Breast epithelium (tissue), 4 donors: ENCODE results near the gene RPL13A. TPM values are rescaled to one million over a fixed set of nuclear protein-coding genes. Genes with fewer than 3 reads are reported as not detected.
"Not testable (repeated sequence)": the region's sequence is repeated elsewhere in the genome, so short reads cannot be mapped to it uniquely, and the experiment has no call there.

Source experiments
- DNase-seq, 2 donors: peaks; one replicate each; pipeline ENCODE4 v3.0.0-alpha.2; 2019; ENCODE audit warnings: low spot score in 2 of 2
- H3K27ac ChIP-seq, 2 donors: fragments of 200-600 bp; sonication (generic) in 1 of 2; one replicate each; pipeline ENCODE4 v1.5.1; 2016 to 2019; ENCODE audit warnings: mild to moderate bottlenecking in 1 of 2
- H3K27me3 ChIP-seq, 2 donors: fragments of 200-600 bp; sonication (generic) in 1 of 2; one replicate each; pipeline versions ENCODE4 v1.5.1 to v1.6.0; 2017 to 2019; ENCODE audit warnings: control low read depth in 1 of 2, mild to moderate bottlenecking in 1 of 2
- H3K36me3 ChIP-seq: fragments of 200-600 bp; one replicate; pipeline ENCODE4 v1.5.1; 2019
- H3K4me1 ChIP-seq, 2 donors: fragments of 200-600 bp; sonication (generic); one replicate each; pipeline ENCODE4 v1.5.1; 2016 to 2019; ENCODE audit warnings: control low read depth in 1 of 2
- H3K4me3 ChIP-seq, 3 donors: fragments of 200-600 bp; sonication (generic); 1 replicate in 2 of 3; 2 replicates in 1 of 3; pipeline ENCODE4 v1.5.1; 2016 to 2019; ENCODE audit warnings: mild to moderate bottlenecking in 3 of 3, moderate library complexity in 2 of 3
- H3K9me3 ChIP-seq, 2 donors: fragments of 200-600 bp; sonication (generic) in 1 of 2; one replicate each; pipeline ENCODE4 v1.5.1; 2016 to 2019; ENCODE audit warnings: control low read depth in 1 of 2
- CTCF ChIP-seq, 3 donors: fragments of 450-650 bp; IDR thresholded peaks; one replicate each; pipeline ENCODE4 v1.5.1; 2016 to 2017; ENCODE audit warnings: antibody characterized with exemption in 3 of 3, mild to moderate bottlenecking in 3 of 3, moderate library complexity in 3 of 3
- POLR2A ChIP-seq: fragments of 450-650 bp; IDR thresholded peaks from one replicate; pipeline ENCODE4 v1.6.1; 2016; ENCODE audit warnings: antibody characterized with exemption, mild to moderate bottlenecking, moderate library complexity
- POLR2AphosphoS5 ChIP-seq, 3 donors: sonication (generic); formaldehyde crosslinking; IDR thresholded peaks; one replicate each; pipeline ENCODE4 v1.6.1; 2017; ENCODE audit warnings: antibody characterized with exemption in 3 of 3
- intact Hi-C: fragments of 100-400 bp; cut with DNase I; formaldehyde crosslinking; loops from one replicate; pipeline ENCODE4 v1.15.1; 2023; ENCODE audit warnings: low total_unique reads
- total RNA-seq, 3 donors: library from RNA; depleted of rRNA; stranded (reverse); fragments of >200 nt; gene quantifications; one replicate each; pipeline ENCODE4 v1.1.0, GENCODE V29; 2016

Gene RPL13A
- total RNA-seq, 3 donors from 2014 or later: 3,591 to 5,468 (median 4,346) TPM

DNA sequence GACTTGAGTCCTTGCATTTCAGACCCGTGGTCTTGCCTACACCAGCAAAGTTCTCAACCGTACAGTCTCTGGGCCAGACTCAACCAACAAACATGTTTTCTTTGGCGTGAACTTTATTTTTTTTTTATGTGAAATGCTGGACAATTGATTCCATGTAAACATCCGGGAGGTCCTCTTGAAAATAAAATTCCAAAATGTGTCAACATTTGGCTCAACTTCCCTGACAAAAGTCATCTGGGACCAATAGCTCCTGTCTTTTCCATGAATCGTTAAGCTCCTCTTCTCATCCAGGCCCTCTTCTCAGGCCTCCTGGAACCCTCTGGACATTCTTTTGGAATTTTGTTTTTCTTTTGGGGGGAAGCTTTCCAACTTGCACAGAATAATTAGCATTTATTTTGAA, 31.6 kb upstream of the RPL13A start:
- H3K4me1 ChIP-seq: no peaks in the 10 kb centered on the region
- no peak overlapping the region for H3K4me3 ChIP-seq
- H3K36me3 ChIP-seq: no peaks in the 10 kb centered on the region
- H3K9me3 ChIP-seq: no peaks in the 10 kb centered on the region
- H3K27ac ChIP-seq: peak overlapping the region in 1 of 2 donors; percentile 71
- H3K27me3 ChIP-seq: no peaks in the 10 kb centered on the region
- intact Hi-C loops: no loop called here
- no peak for DNase-seq
- TF ChIP-seq POLR2A (no peak), POLR2AphosphoS5 (IDR thresholded peaks at IDR 0.05) (peak in 1 of 3 donors; percentile 22), CTCF (IDR thresholded peaks at IDR 0.05) (no peak)

DNA sequence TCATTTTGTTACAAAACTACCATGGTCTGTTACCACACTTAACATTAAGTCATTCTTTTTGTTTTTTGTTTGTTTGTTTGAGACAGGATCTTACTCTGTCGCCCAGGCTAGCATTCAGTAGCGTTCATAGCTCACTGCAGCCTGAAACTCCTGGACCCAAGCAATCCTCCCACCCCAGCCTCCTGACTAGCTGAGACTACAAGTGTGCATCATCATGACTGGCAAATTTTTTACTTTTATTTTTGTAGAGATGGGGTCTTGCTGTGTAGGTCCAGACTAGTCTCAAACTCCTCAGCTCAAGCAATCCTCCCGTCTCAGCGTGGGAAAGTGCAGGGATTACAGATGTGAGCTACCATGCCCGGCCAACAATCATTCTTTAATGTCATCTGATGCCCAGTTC, 31.1 kb upstream of the RPL13A start:
- no peak overlapping the region for H3K4me3 ChIP-seq
- TF ChIP-seq POLR2A (no peak), CTCF (IDR thresholded peaks at IDR 0.05) (no peak), POLR2AphosphoS5 (IDR thresholded peaks at IDR 0.05) (no peak)
- no peak for DNase-seq
- H3K27me3 ChIP-seq: no peaks in the 10 kb centered on the region
- H3K27ac ChIP-seq: peak overlapping the region; percentile 24 to 71
- no peaks in the 10 kb centered on the region for H3K36me3 ChIP-seq
- no peaks in the 10 kb centered on the region for H3K4me1 ChIP-seq
- no peaks in the 10 kb centered on the region for H3K9me3 ChIP-seq
- intact Hi-C loops: no loop called here

- TF ChIP-seq POLR2AphosphoS5 (IDR thresholded peaks at IDR 0.05): no peak
- no peak for TF ChIP-seq POLR2A
- no peak for TF ChIP-seq CTCF (IDR thresholded peaks at IDR 0.05)
- H3K4me3 ChIP-seq: no peak overlapping the region
- H3K27me3 ChIP-seq: no peaks in the 10 kb centered on the region
- H3K4me1 ChIP-seq: no peaks in the 10 kb centered on the region
- no peak for DNase-seq
- intact Hi-C loops: no loop called here
- H3K36me3 ChIP-seq: no peaks in the 10 kb centered on the region
- H3K9me3 ChIP-seq: no peaks in the 10 kb centered on the region
- peak overlapping the region in 1 of 2 donors; percentile 40 for H3K27ac ChIP-seq
Measured at GRCh38 chr19:49458567-49458903, 28.9 kb upstream of the RPL13A start.

DNA sequence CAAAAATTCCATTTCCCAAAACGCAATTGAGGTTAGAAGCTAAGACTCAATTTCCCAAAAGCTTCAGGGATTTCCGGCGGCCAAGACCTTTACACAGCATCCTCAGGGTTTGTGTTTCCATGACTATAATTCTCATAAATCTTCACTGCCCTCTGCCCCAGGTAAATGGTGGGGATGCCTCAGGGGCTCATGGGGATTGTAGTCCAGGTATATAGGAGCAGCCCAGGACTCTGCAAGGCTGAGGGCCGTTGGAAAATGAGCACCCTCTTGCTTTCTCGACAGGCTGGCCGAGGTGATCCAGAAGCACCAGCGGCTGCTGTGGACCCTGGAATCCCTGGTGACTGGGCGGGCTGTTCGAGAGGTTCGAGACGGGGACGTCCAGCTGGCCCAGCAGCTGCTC, 28.0 kb upstream of the RPL13A start:
- H3K27ac ChIP-seq: no peak overlapping the region
- no peaks in the 10 kb centered on the region for H3K36me3 ChIP-seq
- no peak overlapping the region for H3K4me3 ChIP-seq
- DNase-seq: no peak
- no peaks in the 10 kb centered on the region for H3K4me1 ChIP-seq
- TF ChIP-seq POLR2A: no peak
- no peak for TF ChIP-seq POLR2AphosphoS5 (IDR thresholded peaks at IDR 0.05)
- TF ChIP-seq CTCF (IDR thresholded peaks at IDR 0.05): no peak
- H3K27me3 ChIP-seq: no peaks in the 10 kb centered on the region
- intact Hi-C loops: no loop called here
- no peaks in the 10 kb centered on the region for H3K9me3 ChIP-seq

DNA sequence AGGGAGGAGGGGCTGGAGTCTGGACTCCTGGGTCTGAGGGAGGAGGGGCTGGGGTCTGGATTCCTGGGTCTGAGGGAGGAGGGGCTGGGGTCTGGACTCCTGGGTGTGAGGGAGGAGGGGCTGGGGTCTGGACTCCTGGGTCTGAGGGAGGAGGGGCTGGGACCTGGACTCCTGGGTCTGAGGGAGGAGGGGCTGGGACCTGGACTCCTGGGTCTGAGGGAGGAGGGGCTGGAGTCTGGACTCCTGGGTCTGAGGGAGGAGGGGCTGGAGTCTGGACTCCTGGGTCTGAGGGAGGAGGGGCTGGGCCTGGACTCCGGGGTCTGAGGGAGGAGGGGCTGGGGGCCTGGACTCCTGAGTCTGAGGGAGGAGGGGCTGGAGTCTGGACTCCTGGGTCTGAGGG, 26.3 kb upstream of the RPL13A start:
- DNase-seq, H3K27me3 ChIP-seq, H3K27ac ChIP-seq, H3K9me3 ChIP-seq, H3K4me3 ChIP-seq, H3K36me3 ChIP-seq, H3K4me1 ChIP-seq, intact Hi-C loops: not testable (repeated sequence)

- H3K4me3 ChIP-seq: no peak overlapping the region
- no peaks in the 10 kb centered on the region for H3K36me3 ChIP-seq
- H3K27ac ChIP-seq: no peak overlapping the region
- no peaks in the 10 kb centered on the region for H3K9me3 ChIP-seq
- no peaks in the 10 kb centered on the region for H3K27me3 ChIP-seq
- TF ChIP-seq CTCF (IDR thresholded peaks at IDR 0.05) (no peak), POLR2AphosphoS5 (IDR thresholded peaks at IDR 0.05) (no peak), POLR2A (no peak)
- DNase-seq: no peak
- intact Hi-C loops: no loop called here
- no peaks in the 10 kb centered on the region for H3K4me1 ChIP-seq
Measured at GRCh38 chr19:49461656-49462055, 25.8 kb upstream of the RPL13A start.
